OCI-LY7 (cell line): ENCODE results near the gene ASXL3. TPM values are rescaled to one million over a fixed set of nuclear protein-coding genes. Genes with fewer than 3 reads are reported as not detected.

Experiments
- BruUV-seq: library from RNA; stranded (reverse); fragments of 400-500 nt; replicated peaks from 2 replicates; lab custom pipeline; 2021; lab: Mats Ljungman, UMichigan
- CTCF ChIA-PET: fragments of 300-600 bp; sonication (Branson Sonifier 250); formaldehyde crosslinking; loops from one replicate; lab custom pipeline; 2022; ENCODE audit warnings: antibody characterized with exemption; ENCODE audit not compliant: unreplicated experiment; lab: Charles Lee
- POLR2A ChIA-PET: fragments of 300-600 bp; sonication (Branson Sonifier 250); formaldehyde crosslinking; loops from one replicate; lab custom pipeline; 2022; ENCODE audit warnings: antibody characterized with exemption; lab: Charles Lee
- DNase-seq: peaks from one replicate; pipeline ENCODE4 v3.0.0-alpha.2; 2015; ENCODE audit warnings: low spot score
- H2AFZ ChIP-seq: fragments of 200-600 bp; sonication (generic), shearing (Covaris generic); 2 replicates; pipeline ENCODE4 v1.6.1; 2014; ENCODE audit warnings: mild to moderate bottlenecking, antibody characterized with exemption, low read length, moderate library complexity
- H3K27ac ChIP-seq: fragments of 200-600 bp; sonication (generic); 2 replicates; pipeline ENCODE4 v1.5.1; 2014; ENCODE audit warnings: mixed run types, low read depth, mild to moderate bottlenecking, moderate library complexity, low read length, inconsistent platforms; ENCODE audit not compliant: poor library complexity, severe bottlenecking
- H3K36me3 ChIP-seq: fragments of 200-600 bp; sonication (generic); 2 replicates; pipeline ENCODE4 v1.6.1; 2014; ENCODE audit warnings: mild to moderate bottlenecking, antibody characterized with exemption, low read length, moderate library complexity, mixed read lengths; ENCODE audit not compliant: insufficient read depth
- H3K4me1 ChIP-seq: fragments of 200-600 bp; sonication (generic); 2 replicates; pipeline ENCODE4 v1.5.1; 2014; ENCODE audit warnings: mild to moderate bottlenecking, low read length; ENCODE audit not compliant: insufficient read depth, poor library complexity, severe bottlenecking
- H3K4me2 ChIP-seq: fragments of 200-600 bp; sonication (generic); 2 replicates; pipeline ENCODE4 v1.6.1; 2014; ENCODE audit warnings: mild to moderate bottlenecking, low read length
- H3K4me3 ChIP-seq: fragments of 200-600 bp; sonication (generic); 2 replicates; pipeline ENCODE4 v1.5.1; 2014; ENCODE audit warnings: mild to moderate bottlenecking, low read depth, low read length; ENCODE audit not compliant: poor library complexity, severe bottlenecking
- H3K79me2 ChIP-seq: fragments of 200-600 bp; sonication (generic); 2 replicates; pipeline ENCODE4 v1.6.1; 2016; ENCODE audit warnings: low read depth, mild to moderate bottlenecking, low read length, moderate library complexity, mixed read lengths; ENCODE audit not compliant: insufficient read depth
- H3K9me2 ChIP-seq: fragments of 200-600 bp; sonication (generic); 2 replicates; pipeline ENCODE4 v1.6.1; 2016; ENCODE audit warnings: mild to moderate bottlenecking, low read length, mixed read lengths; ENCODE audit not compliant: insufficient read depth
- H3K9me3 ChIP-seq: fragments of 200-600 bp; sonication (generic); 2 replicates; pipeline ENCODE4 v1.6.1; 2014; ENCODE audit warnings: mild to moderate bottlenecking, mixed run types, low read length, mixed read lengths
- H4K20me1 ChIP-seq: fragments of 200-600 bp; sonication (generic); 2 replicates; pipeline ENCODE4 v1.6.1; 2014; ENCODE audit warnings: mild to moderate bottlenecking, antibody characterized with exemption, low read length, moderate library complexity, mixed read lengths; ENCODE audit not compliant: insufficient read depth
- CTCF ChIP-seq: fragments of 200-600 bp; sonication (generic); conservative IDR thresholded peaks from 2 replicates; pipeline ENCODE4 v1.5.1; 2014; ENCODE audit warnings: mild to moderate bottlenecking, antibody characterized with exemption, low read length, moderate library complexity, mixed read lengths
- EZH2phosphoT487 ChIP-seq: fragments of 200-600 bp; sonication (generic); IDR thresholded peaks from 2 replicates; pipeline ENCODE4 v1.6.1; 2018; ENCODE audit warnings: low read depth, borderline replicate concordance, mild to moderate bottlenecking, mixed run types, antibody characterized with exemption, low read length, moderate library complexity, mixed read lengths
- intact Hi-C: fragments of 100-400 bp; cut with micrococcal nuclease; formaldehyde crosslinking; loops from one replicate; pipeline ENCODE4 v1.10.0; 2022; ENCODE audit not compliant: unreplicated experiment
- total RNA-seq, 2 experiments: library from RNA; depleted of rRNA in 1 of 2; stranded (reverse); fragments of >200 nt in 1 of 2; shearing (Covaris generic) in 1 of 2; gene quantifications; 2 replicates each; pipeline ENCODE4 v1.2.3, GENCODE V29; 2014 to 2022

The ASXL3 gene
- total RNA-seq, 2 experiments from 2014 or later: 2.6 TPM

GRCh38 chr18:33652635-33653034 is 74.6 kb downstream of the ASXL3 start:
- no peak overlapping the region for H3K4me3 ChIP-seq
- no peak for DNase-seq
- no peak overlapping the region for H2AFZ ChIP-seq
- no peaks in the 10 kb centered on the region for H4K20me1 ChIP-seq
- ChIA-PET POLR2A (no interaction called here), CTCF (no interaction called here)
- no peak for TF ChIP-seq CTCF
- no peak for TF ChIP-seq EZH2phosphoT487
- no peak overlapping the region for H3K27ac ChIP-seq
- no peaks in the 10 kb centered on the region for H3K9me3 ChIP-seq
- no peak overlapping the region for H3K4me2 ChIP-seq
- H3K36me3 ChIP-seq: no peaks in the 10 kb centered on the region
- no peaks in the 10 kb centered on the region for H3K9me2 ChIP-seq
- no TSS peak for BruUV-seq
- no peaks in the 10 kb centered on the region for H3K79me2 ChIP-seq
- H3K4me1 ChIP-seq: no peaks in the 10 kb centered on the region
- intact Hi-C loops: no loop called here

GRCh38 chr18:33653231-33653630 is 75.2 kb downstream of the ASXL3 start:
- TF ChIP-seq EZH2phosphoT487: no peak
- H3K4me3 ChIP-seq: no peak overlapping the region
- CTCF ChIA-PET: no interaction called here
- no TSS peak for BruUV-seq
- H4K20me1 ChIP-seq: no peaks in the 10 kb centered on the region
- no peak for DNase-seq
- no peaks in the 10 kb centered on the region for H3K4me1 ChIP-seq
- H2AFZ ChIP-seq: no peak overlapping the region
- no peak overlapping the region for H3K4me2 ChIP-seq
- H3K27ac ChIP-seq: no peak overlapping the region
- POLR2A ChIA-PET: no interaction called here
- H3K9me2 ChIP-seq: no peaks in the 10 kb centered on the region
- intact Hi-C loops: no loop called here
- no peaks in the 10 kb centered on the region for H3K79me2 ChIP-seq
- H3K36me3 ChIP-seq: no peaks in the 10 kb centered on the region
- H3K9me3 ChIP-seq: no peaks in the 10 kb centered on the region

- BruUV-seq: no TSS peak
- Histone ChIP-seq H4K20me1 (no peaks in the 10 kb centered on the region), H3K4me1 (peaks cover 12% of the 10 kb centered on the region), H3K36me3 (no peaks in the 10 kb centered on the region), H3K4me2 (no peak overlapping the region), H3K9me2 (no peaks in the 10 kb centered on the region), H3K9me3 (no peaks in the 10 kb centered on the region), H3K79me2 (no peaks in the 10 kb centered on the region), H3K4me3 (no peak overlapping the region), H2AFZ (no peak overlapping the region), H3K27ac (no peak overlapping the region)
- no peak for TF ChIP-seq CTCF
- CTCF ChIA-PET: no interaction called here
- no peak for DNase-seq
- POLR2A ChIA-PET: no interaction called here
- intact Hi-C loops: no loop called here
These were observed 79.0 kb downstream of the ASXL3 start for GRCh38 chr18:33656889-33657448.
